NCI-H1694 (cell line): ENCODE data around the gene TMEM132C.

Experiments used
- DNase-seq: peaks from one replicate; lab custom pipeline; 2025; lab: John Stamatoyannopoulos, UW

TMEM132C gene

GRCh38 chr12:128420163-128420562 lies 153.2 kb downstream of the TMEM132C start:
- no peak for DNase-seq

DNA sequence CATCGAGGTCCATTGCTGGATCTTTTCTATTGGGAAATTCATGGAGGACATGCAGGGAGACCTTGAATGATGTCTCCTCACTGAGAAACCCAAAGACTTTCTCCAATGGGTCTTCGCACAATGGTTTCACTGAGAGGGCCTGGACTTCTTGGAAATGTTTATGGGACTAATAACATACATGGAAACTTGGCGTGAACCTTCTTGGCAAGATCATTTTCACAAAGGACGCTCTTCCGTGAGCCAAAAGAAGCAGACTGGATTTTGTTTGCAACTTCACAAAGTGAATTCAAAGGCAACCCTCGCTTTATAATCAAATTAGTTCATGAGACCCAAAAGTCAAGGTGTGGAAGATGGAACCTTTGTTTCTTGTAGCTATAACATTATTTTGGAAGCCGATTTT lies 154.4 kb downstream of the TMEM132C start:
- no peak for DNase-seq

GRCh38 chr12:128423205-128423604 lies 156.2 kb downstream of the TMEM132C start:
- no peak for DNase-seq

- DNase-seq = no peak
Measured at GRCh38 chr12:128424931-128425431, 158.0 kb downstream of the TMEM132C start.

- DNase-seq = no peak
Measured at GRCh38 chr12:128425666-128426331, 158.8 kb downstream of the TMEM132C start.

- DNase-seq = no peak
Measured at GRCh38 chr12:128426511-128426910, 159.5 kb downstream of the TMEM132C start.

GRCh38 chr12:128439796-128440195 lies 172.8 kb downstream of the TMEM132C start:
- DNase-seq = no peak

DNA sequence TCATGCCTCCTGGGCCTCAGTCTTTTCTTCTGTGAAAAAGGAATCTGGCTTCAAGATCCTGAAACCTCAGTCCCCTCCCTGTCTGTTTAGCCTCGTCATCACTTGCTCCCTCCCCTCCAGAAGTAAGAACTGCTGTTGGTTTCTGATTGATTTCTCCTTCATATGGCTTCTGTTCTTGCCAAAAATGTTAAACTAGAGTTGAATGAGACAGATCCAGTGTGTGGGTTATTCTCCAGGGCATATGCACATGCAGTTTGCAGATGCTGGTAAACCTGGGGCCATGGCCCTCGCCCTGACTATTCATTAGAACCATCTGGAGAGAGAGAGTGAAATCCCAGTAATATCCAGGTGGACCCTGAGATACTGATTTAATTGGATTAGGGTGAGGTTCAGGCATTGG lies 175.1 kb downstream of the TMEM132C start:
- no peak for DNase-seq

GRCh38 chr12:128444598-128444997 lies 177.6 kb downstream of the TMEM132C start:
- DNase-seq = no peak

- no peak for DNase-seq
Measured at GRCh38 chr12:128445415-128446127, 178.6 kb downstream of the TMEM132C start.

GRCh38 chr12:128449146-128449894 lies 182.3 kb downstream of the TMEM132C start:
- no peak for DNase-seq

GRCh38 chr12:128450810-128451209 lies 183.8 kb downstream of the TMEM132C start:
- no peak for DNase-seq

DNA sequence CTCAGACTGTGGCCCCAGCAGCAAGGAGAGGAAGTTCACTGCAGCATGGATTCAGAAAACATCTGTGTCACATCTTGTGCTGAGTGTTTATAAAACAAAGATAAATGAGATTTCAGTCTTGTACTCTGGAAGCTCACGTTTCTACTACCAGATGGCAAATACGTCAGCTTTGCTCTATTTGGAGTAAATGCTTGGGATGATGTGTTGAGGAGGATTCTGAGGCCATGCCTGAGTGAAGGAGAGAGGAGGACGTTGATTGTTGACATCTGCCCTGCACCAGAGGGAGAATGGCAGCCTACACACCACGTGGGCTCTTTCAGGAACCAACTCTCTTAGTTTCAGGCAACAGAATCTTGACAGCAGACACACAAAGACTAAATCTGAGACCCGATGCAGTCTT lies 188.9 kb downstream of the TMEM132C start:
- DNase-seq = no peak

GRCh38 chr12:128456922-128457321 lies 190.0 kb downstream of the TMEM132C start:
- DNase-seq = no peak

DNA sequence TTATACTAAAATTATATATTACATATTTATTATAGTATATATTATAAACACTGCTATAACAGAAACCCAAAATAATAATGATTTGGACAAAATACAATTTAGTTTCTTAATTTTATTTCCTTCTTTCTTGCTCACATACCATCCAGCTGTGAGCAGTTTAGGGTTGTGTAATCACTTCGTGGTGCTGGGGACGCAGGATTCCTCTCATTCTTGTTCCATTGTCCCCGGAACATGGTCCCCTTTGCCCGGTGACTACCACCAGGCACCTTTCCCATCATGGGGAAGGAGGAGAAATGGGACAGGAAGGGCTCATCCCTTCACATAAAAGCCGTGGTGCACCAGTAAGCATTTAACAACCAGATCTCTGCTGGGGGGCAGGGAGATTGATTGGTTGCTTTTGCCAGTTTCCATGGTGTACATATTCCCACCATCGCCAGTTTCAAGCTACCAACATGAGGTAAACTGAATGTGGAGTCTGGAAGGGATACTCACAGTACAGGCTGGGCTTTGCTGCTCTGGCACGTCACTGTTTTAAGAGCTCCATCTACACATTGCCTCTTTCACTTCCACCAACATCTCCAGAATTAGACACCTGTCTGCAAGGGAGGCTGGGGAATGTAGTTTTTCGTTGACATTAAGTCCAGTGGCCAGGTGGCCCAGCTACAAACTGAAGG lies 191.5 kb downstream of the TMEM132C start:
- no peak for DNase-seq

DNA sequence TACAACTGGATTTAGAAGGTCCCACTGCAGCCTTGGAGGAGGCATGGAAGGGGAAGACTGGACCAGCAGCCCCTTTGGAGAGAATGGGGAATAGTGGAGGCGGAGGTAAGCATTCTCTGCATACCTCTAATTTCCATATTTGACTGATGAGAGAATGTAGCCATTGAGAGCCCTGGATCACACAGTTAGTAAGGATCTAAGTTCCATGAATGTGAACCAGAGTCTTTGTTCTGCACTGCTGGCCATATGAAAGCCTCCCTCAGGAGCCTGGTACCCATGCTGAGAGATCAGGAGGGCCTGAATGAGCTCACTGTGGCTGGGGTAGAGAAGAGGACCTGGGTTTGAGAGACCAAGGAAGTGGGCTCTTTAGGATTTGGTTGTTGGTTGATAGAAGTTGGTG lies 192.1 kb downstream of the TMEM132C start:
- DNase-seq = no peak

DNA sequence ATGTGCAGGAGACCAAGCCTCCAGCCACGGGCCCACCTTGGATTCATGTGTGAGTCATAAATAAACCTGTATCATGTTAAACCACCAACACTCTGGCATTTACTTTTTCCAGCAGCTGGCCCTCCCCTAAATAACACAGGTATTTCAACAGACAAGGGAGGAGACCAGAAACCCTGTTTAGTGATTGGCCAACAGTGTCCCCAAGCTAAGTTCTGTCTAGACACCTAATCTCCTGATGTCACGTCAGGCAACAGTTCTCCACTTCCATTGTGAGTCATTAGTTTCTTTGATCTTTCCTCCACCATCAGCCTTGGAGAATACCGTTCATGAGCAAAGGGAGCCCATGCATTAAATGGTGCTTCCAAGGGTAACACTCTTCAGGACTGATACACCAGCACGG lies 196.9 kb downstream of the TMEM132C start:
- no peak for DNase-seq

- DNase-seq = no peak
Measured at GRCh38 chr12:128467882-128468281, 200.9 kb downstream of the TMEM132C start.

DNA sequence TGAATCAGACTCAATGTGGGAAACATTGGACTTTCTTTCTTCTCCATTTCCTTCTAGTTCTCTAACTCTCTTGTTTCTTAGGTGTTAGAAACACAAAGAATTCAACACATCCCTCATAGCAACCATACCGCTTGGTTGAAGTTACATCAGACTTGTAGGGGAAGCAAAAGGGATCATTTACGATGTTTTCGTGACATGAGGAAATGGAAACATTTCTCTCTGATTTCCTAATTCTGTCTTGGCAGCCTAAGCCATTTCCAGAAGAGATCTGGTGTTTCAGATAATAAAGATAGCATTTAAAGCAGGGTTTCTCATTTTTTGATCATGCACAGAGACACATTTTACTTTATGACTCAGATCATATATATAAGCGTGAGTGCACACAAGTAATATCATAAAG lies 202.0 kb downstream of the TMEM132C start:
- DNase-seq = no peak

- no peak for DNase-seq
Measured at GRCh38 chr12:128471491-128471890, 204.5 kb downstream of the TMEM132C start.

- no peak for DNase-seq
Measured at GRCh38 chr12:128474916-128475315, 207.9 kb downstream of the TMEM132C start.

DNA sequence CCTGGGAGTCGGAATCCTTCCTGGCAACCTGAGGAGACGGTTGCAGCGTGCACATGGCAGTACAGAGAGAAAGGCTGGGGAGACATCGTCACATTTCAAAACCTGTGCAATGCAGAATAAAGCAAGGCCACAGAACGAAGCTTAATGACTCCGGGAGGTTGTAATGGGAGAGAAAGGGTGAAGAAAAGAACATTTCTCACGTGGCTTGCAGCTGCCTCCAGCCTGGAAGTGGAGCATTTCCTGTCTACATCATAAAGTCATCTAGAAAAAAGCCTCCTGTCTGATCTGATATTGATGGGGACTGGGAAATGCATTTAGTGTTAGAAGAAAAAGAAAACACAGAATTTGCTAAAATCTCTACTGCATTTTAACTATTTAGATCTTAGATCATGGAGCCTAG lies 209.3 kb downstream of the TMEM132C start:
- DNase-seq = no peak
